ENCODE results near the gene PNKP. TPM values are rescaled to one million over a fixed set of nuclear protein-coding genes. Genes with fewer than 3 reads are reported as not detected.

PNKP gene
- total RNA-seq, 1 donor from 2014 or later: 83.2 TPM

- DNase-seq (no peak), ATAC-seq (no peak)
- Histone ChIP-seq H3K4me3 (peak overlapping the region; percentile 82), H3K36me3 (peaks cover 15% of the 10 kb centered on the region), H3K27ac (peak overlapping the region; percentile 100), H3K4me1 (peaks cover 29% of the 10 kb centered on the region), H3K9me3 (no peaks in the 10 kb centered on the region), H3K27me3 (no peaks in the 10 kb centered on the region)
- intact Hi-C loops (cut with DNase I): no loop called here
- no peak for TF ChIP-seq CTCF (IDR thresholded peaks at IDR 0.05)
These were observed 7.8 kb upstream of the PNKP start for GRCh38 chr19:49875177-49875576.

GRCh38 chr19:49874503-49875157, 7.3 kb upstream of the PNKP start:
- TF ChIP-seq CTCF (IDR thresholded peaks at IDR 0.05): no peak
- intact Hi-C loops (cut with DNase I): no loop called here

GRCh38 chr19:49873834-49874233, 6.5 kb upstream of the PNKP start:
- intact Hi-C loops (cut with DNase I): no loop called here
- H3K27me3 ChIP-seq: no peaks in the 10 kb centered on the region
- peaks cover 28% of the 10 kb centered on the region for H3K4me1 ChIP-seq
- H3K36me3 ChIP-seq: peaks cover 2% of the 10 kb centered on the region
- no peak for ATAC-seq
- H3K27ac ChIP-seq: no peak overlapping the region
- no peak overlapping the region for H3K4me3 ChIP-seq
- no peaks in the 10 kb centered on the region for H3K9me3 ChIP-seq
- DNase-seq: no peak
- no peak for TF ChIP-seq CTCF (IDR thresholded peaks at IDR 0.05)

More at GRCh38 chr19:49874503-49875157, 7.3 kb upstream of the PNKP start:
- H3K27me3 ChIP-seq: no peaks in the 10 kb centered on the region
- H3K27ac ChIP-seq: no peak overlapping the region
- H3K9me3 ChIP-seq: no peaks in the 10 kb centered on the region
- H3K4me3 ChIP-seq: no peak overlapping the region
- peaks cover 10% of the 10 kb centered on the region for H3K36me3 ChIP-seq
- peaks cover 32% of the 10 kb centered on the region for H3K4me1 ChIP-seq
- DNase-seq (no peak), ATAC-seq (no peak)

- ATAC-seq (no peak), DNase-seq (no peak)
- intact Hi-C loops (cut with DNase I): no loop called here
- H3K36me3 ChIP-seq: no peaks in the 10 kb centered on the region
- H3K4me1 ChIP-seq: peaks cover 28% of the 10 kb centered on the region
- no peaks in the 10 kb centered on the region for H3K9me3 ChIP-seq
- no peaks in the 10 kb centered on the region for H3K27me3 ChIP-seq
- no peak overlapping the region for H3K27ac ChIP-seq
- no peak for TF ChIP-seq CTCF (IDR thresholded peaks at IDR 0.05)
- H3K4me3 ChIP-seq: no peak overlapping the region
These were observed 5.7 kb upstream of the PNKP start for GRCh38 chr19:49873129-49873521.

GRCh38 chr19:49872245-49873128, 5.1 kb upstream of the PNKP start:
- H3K36me3 ChIP-seq: no peaks in the 10 kb centered on the region
- intact Hi-C loops (cut with DNase I): no loop called here
- TF ChIP-seq CTCF (IDR thresholded peaks at IDR 0.05): no peak
- H3K27me3 ChIP-seq: no peaks in the 10 kb centered on the region
- H3K4me3 ChIP-seq: no peak overlapping the region
- H3K4me1 ChIP-seq: peaks cover 31% of the 10 kb centered on the region
- no peak for DNase-seq
- no peak overlapping the region for H3K27ac ChIP-seq
- no peaks in the 10 kb centered on the region for H3K9me3 ChIP-seq
- ATAC-seq: no peak
